ENCODE data around the gene CLEC20A.

The CLEC20A gene

DNA sequence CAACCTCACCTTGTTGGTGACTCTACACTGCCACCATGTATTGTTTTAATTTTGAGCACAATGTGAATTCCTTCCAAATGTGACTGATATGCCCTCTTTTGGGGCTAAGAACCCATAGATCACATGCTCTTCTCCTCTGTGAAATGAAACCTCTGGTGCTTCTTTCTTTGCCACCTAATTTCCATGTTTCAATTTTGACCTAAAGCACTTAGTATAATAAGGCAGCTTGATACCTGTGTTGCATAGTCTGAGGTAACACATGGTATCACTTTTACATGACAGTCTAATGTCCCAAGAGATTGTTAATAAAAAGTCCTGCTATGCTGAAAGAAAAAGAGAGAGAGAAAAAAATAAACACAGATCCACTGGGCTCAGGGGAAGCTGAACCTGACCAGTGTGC lies 24.2 kb downstream of the CLEC20A start:
- no peak for DNase-seq (ENCODE audit: low read depth in 2 of 2)

DNA sequence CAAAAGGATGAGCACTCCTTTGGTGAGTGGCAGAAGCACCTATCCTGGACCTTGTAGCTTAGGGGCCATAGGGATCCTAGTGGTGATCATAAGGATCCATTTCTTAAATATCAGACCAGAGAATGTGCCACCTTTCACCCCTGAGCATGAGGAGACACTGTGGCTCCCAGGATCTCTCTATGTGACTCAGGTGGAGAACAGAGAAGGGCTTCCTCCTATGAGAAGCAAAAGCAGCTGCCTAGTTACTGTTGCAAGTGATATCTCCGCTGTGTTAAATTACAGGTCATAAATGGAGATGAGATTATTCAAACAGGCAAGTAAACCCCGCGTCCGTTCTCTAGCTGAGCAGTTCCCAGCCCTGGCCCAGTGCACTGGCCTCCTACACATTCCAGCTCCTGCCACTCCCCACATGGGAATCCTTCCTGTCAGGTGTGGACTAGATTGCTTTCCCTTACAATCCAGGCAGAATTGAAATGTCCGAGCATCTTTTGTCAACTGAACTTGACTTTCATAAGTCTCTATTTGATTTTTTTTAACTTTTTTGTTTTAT lies 26.3 kb downstream of the CLEC20A start:
- DNase-seq (ENCODE audit: low read depth in 2 of 2), result no peak

DNA sequence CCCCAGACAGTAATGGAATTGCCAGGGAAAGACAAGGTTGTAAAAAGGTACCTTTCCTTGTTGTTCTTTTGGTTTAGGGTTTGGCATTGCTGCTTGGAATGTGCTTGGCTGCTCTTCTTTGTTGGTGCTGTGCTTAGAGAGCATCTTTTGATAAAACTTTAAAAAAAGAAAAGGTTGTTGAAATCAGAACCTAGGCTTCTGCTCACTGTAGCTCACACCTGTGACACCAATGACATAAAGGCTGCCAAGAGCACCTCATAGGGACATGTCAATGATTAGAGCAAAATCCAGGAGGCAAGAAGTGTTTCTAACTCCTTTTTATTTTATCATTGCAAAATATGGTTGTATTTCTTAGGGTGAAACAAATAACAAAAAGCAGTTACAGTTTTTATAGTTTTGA lies 28.9 kb downstream of the CLEC20A start:
- DNase-seq (ENCODE audit: low read depth in 2 of 2), result no peak

DNA sequence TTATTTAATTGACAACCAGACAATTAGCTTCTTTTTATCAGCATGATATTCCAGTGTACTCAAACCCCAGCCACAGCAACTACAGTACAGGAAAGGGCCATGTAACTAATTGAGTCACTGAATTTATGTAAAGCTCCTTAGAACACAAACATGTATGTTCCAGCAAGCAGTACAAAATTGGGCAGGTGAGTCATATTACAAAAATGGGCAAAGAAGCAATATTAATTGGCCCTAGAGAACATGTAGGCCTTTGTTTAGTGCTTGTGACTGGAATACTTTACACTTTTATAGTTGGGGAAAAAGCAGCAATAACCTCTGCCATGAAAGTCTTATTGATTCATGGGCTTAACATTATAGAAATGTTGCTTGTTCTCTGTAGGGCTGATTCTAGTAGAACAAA lies 31.8 kb downstream of the CLEC20A start:
- no peak for DNase-seq (ENCODE audit: low read depth in 2 of 2)

DNA sequence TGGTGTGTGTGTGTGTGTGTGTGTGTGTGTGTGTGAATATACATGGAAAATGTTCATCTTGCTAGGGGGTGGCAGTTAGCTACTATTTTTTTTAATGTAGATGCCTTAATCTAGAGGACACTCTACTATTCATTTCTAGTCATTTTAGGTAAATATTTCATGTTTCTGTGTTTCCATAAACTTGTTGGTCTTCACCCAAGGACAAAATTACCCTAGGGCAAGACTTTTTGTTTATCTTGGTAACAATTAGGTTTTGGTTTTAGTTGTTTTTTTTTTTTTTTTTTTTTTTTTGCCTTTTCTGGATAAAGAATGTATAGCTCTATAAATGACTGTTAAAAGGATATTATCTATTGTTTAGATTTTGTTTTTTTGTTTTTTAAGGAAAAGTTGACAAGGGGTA lies 32.2 kb downstream of the CLEC20A start:
- no peak for DNase-seq (ENCODE audit: low read depth in 2 of 2)

DNA sequence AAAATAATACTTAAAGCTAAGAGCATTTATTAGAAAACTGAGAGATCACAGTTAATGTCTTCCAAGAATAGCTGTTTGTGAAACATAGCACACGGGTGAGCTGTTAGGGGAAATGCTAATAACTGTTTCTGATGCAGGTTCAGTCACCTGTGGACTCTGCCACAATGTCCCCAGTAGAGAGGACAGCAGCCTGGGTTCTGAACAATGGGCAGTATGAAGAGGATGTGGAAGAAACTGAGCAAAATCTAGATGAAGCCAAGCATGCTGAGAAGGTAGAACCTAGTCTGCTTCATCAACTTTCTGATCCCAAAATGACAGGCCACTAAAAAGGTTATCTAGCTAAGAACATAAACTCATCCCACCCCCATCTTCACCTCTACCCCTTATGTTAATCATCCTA lies 32.6 kb downstream of the CLEC20A start:
- DNase-seq (ENCODE audit: low read depth in 2 of 2), result no peak

DNA sequence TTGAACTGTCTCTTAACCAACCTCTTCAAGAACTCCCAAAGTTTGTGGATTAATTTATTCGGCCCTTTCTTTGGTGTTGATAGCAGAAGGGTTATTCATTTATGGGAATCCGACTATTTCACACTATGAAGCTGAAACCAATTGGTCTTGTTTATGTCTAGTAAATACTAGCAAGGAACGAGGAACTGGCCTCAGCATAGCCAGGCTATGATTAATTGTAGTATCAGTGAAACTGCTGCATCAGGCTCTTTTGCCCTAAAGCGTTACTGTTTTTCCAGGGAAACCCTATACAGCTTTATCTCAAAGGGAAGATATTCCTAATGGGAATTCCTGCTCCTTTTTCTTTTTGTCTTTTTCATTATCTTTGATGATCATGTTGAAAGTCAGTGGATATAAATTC lies 35.1 kb downstream of the CLEC20A start:
- DNase-seq (ENCODE audit: low read depth in 2 of 2), result no peak

DNA sequence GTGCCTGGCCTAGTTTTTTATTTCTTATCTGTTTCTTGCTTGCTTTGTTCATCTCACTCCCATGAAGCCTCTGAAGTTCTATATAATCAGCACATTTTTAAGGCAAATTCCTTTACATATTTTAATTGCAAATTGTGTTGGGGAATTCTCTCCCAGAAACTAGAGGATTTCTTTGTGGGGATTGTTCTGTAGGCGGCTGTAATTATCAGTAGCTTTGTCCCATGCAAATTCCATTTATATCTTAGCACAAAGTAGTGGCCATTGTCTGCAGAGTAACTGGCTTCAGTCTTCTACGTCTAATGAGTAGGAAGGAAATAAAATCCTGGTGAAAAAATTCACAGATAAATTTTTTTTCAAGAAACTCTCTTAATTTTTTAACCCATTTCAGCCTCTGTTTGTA lies 35.7 kb downstream of the CLEC20A start:
- no peak for DNase-seq (ENCODE audit: low read depth in 2 of 2)

DNA sequence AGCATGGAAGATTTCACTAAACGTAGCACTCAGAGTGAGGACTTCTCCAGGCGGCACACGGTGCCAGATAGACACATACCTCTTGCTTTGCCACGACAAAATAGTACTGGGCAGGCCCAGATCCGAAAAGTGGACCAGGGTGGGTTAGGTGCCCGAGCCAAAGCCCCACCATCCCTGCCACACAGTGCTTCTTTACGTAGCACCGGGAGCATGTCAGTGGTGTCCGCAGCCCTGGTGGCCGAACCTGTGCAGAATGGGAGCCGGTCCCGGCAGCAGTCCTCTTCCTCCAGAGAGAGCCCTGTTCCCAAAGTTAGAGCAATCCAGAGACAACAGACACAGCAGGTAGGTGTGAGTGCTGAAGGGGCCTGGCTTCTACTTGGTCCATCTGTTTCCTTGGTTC lies 38.6 kb downstream of the CLEC20A start:
- DNase-seq (ENCODE audit: low read depth in 2 of 2), result no peak

DNA sequence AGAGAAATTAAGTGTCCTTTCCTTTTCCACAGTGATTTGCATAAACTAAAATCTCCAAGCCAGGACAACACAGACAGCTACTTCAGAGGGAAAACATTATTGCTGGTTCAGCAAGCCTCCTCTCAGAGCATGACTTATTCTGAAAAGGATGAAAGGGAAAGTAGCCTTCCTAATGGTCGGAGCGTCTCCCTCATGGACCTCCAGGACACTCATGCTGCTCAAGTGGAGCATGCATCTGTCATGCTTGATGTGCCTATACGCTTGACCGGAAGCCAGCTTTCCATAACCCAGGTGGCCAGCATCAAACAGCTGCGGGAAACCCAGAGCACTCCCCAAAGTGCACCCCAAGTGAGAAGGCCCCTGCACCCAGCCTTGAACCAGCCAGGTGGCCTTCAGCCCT lies 39.1 kb downstream of the CLEC20A start:
- no peak for DNase-seq (ENCODE audit: low read depth in 2 of 2)

DNA sequence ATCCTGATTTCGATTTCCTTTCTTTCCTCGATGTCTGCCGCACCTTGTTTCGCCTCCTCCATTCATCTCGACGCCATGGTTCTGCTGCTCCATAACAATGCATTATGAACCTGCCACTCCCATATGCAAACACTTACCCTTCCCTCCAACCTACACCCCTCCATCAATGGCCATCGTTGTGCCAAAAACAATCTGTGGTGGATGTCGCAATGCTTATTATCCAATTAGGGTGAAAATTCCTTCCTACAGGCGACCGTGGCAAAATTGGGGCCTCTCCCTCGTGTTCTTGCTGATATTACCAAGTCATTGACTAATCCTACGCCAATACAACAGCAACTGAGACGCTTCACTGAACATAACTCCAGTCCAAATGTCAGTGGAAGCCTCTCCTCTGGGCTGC lies 40.3 kb downstream of the CLEC20A start:
- DNase-seq (ENCODE audit: low read depth in 2 of 2), result no peak

DNA sequence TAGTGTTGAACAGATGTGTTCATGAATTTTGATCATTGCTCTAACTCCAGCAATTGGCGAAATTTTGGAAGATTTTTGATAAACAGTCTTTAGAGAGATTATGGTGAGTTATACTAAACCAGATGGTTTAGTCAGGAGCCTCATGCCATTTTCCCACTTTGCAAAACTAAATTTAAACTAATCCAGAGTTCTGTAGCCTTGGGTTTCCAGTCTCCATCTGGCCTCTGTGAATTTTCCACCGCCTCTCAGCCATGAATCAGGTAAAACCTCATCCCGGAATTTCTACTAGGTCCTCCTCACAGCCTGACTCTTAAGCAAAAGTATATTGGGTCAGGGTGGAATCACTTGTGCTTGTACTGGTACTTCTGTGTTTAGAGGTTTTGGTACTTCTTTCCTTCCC lies 44.8 kb downstream of the CLEC20A start:
- no peak for DNase-seq (ENCODE audit: low read depth in 2 of 2)

DNA sequence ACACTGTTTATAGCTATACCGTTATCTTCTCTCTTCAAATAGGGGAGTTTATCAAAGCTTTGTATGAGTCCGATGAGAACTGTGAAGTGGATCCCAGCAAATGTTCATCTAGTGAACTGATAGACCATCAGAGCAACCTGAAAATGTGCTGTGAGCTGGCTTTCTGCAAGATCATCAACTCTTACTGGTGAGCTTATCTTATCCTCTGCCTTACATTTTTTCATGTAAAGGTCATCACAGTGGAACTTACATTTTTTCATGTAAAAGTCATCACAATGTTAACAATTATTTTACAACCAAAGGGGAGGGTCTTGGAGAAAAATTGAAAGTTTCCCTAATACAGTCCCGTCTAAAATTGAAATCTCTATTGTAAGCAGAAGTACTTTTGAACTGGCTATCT lies 45.2 kb downstream of the CLEC20A start:
- DNase-seq (ENCODE audit: low read depth in 2 of 2), result no peak

DNA sequence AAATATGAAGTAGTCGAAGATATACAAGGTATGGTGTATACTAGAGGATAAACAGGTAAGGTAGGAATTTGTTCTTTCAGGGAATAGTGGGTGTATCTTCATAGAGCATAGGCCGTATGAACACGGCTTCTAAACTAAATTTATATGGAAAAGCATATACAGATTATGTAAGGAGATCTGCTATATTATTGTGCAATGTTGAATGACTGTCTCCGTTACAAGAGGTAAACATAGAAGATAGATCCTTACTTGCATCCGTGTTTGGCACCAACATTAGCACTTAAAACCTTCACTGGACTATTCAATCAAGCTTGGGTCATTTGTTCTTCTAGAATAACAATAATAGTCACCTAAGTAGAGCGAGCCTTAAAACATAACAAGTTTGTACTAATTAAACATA lies 45.9 kb downstream of the CLEC20A start:
- DNase-seq (ENCODE audit: low read depth in 2 of 2), result no peak

DNA sequence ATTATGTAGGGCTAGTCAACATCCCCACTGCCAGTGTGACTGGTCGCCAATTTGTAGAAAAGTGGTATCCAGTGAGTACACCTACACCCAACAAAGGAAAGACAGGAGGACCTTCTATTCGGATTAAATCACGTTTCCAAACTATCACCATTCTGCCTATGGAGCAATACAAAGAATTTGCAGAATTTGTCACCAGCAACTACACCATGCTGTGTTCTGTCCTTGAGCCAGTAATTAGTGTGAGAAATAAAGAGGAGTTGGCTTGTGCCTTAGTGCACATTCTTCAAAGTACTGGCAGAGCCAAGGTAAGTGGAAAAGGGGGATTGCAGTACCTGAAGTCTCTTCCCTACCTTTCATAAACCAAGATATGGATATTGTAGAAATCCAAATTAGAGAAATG lies 53.8 kb downstream of the CLEC20A start:
- no peak for DNase-seq (ENCODE audit: low read depth in 2 of 2)

DNA sequence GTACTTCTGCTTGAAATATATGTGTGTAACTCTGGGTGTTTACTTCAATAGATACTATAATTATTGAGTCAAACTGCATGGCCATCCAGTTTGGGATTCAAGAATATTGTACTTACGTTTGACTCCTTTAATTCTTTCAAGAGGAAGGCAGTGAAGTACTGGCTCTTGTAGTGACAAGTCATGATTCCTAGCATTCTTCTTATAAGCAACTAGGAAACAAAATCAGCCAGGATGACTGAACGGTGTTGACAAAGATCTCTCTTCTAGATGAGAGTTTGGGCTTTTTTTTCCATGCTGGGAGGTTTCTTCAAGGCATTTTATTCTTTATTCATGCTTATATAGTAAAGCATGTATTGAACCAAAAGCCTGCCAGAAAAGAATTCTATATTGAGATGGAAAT lies 58.3 kb downstream of the CLEC20A start:
- DNase-seq (ENCODE audit: low read depth in 2 of 2), result no peak

DNA sequence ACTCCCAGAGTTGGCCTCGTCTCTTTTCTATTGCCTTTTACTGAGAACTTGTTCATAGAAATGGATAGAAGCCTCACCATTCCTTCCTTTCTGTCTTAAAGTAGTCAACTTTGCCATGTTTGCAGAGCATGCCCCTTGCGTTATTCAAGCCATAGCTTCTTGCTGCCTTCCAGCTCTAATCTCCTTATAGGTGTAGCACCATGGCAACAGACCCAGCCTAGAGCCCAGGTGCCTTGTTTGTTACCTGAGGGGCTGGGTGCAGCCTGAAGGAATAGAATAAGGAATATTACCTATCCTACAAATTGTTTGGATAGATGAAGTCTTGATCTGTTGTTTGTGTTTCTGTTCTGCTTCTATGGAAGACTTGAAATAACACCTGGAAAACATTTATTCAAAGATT lies 59.9 kb downstream of the CLEC20A start:
- DNase-seq (ENCODE audit: low read depth in 2 of 2), result no peak

DNA sequence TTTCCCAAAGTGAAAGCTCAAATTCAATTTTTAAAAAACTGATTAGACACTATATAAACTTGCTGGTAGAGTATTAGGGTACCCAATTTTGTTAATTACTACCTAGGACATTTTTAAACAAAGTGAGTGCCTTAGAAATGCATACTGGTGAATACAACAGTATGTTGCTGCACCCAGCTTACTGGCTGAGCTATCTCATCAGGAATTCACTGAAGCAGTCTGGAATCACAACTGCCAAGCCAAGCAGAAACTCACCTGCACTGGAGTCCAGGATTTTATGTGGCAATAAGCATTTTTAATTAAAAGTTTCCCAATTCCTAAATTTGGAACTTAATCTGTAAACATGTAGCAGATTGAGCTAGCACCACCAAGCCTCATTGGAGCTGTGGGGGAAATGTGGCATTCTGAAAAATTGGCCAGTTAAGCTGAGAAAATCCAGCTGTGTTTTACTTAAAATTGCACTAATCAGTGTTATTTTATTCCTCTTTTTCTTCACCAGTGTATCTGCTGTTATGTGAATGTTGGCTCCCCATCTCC lies 61.8 kb downstream of the CLEC20A start:
- no peak for DNase-seq (ENCODE audit: low read depth in 2 of 2)

DNA sequence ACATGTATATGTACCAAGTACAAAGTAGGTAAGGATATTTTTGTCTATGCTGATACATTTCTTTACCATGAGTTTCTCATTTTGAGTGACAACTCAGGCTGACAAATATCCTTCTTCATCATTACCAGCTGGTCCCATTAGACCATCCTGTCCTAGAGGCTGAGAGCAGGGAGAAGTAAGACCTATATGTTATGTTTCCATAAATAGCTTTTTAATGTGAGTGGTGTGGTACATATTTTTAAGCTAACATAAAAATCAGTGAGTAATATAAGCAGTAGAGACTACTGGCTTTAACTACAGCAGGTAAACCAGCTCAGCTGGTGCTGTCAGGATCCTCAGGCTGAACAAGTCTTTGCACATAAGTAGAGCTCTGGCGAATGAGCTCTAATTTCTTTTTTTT lies 62.4 kb downstream of the CLEC20A start:
- DNase-seq (ENCODE audit: low read depth in 2 of 2), result no peak

Measured in stimulated activated CD8-positive, alpha-beta memory T cell treated with anti-CD3 and anti-CD28 coated beads, Interleukin-7, amount 100 ng/mL, for 4 hours (primary cell).